ENCODE data around the gene VEPH1.

DNA sequence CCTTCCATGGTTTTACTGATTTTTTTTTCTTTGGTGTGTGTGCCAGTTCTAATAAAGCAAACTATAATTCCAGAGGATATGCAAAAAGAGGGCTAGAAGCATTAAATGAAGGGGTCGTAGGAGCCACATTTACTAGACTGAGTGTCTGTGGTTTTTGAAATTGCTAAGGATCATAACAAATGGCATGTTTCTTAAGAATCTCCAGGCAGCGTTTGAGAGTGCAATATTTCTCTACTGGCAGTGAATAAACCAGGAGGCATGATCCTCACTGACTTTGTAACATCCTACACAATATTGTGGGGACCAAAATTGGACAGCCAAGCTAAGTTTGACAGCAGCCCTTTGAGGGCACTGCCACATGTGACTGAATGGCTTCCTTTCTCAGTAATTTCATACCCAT, 227.4 kb downstream of the VEPH1 start:
- TF ChIP-seq, protein P1, sequence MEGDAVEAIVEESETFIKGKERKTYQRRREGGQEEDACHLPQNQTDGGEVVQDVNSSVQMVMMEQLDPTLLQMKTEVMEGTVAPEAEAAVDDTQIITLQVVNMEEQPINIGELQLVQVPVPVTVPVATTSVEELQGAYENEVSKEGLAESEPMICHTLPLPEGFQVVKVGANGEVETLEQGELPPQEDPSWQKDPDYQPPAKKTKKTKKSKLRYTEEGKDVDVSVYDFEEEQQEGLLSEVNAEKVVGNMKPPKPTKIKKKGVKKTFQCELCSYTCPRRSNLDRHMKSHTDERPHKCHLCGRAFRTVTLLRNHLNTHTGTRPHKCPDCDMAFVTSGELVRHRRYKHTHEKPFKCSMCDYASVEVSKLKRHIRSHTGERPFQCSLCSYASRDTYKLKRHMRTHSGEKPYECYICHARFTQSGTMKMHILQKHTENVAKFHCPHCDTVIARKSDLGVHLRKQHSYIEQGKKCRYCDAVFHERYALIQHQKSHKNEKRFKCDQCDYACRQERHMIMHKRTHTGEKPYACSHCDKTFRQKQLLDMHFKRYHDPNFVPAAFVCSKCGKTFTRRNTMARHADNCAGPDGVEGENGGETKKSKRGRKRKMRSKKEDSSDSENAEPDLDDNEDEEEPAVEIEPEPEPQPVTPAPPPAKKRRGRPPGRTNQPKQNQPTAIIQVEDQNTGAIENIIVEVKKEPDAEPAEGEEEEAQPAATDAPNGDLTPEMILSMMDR (IDR thresholded peaks at IDR 0.05) = no peak
- no peak for TF ChIP-seq POLR2A (IDR thresholded peaks at IDR 0.05)
